ENCODE measurements around the gene REC8. TPM values are rescaled to one million over a fixed set of nuclear protein-coding genes. Genes with fewer than 3 reads are reported as not detected.

The REC8 gene
- total and polyA plus RNA-seq, 2 of the 13 experiments (the other 11 are each of a cell fraction or from before 2014, with no cell fraction given): 3.4 to 14.7 TPM

DNA sequence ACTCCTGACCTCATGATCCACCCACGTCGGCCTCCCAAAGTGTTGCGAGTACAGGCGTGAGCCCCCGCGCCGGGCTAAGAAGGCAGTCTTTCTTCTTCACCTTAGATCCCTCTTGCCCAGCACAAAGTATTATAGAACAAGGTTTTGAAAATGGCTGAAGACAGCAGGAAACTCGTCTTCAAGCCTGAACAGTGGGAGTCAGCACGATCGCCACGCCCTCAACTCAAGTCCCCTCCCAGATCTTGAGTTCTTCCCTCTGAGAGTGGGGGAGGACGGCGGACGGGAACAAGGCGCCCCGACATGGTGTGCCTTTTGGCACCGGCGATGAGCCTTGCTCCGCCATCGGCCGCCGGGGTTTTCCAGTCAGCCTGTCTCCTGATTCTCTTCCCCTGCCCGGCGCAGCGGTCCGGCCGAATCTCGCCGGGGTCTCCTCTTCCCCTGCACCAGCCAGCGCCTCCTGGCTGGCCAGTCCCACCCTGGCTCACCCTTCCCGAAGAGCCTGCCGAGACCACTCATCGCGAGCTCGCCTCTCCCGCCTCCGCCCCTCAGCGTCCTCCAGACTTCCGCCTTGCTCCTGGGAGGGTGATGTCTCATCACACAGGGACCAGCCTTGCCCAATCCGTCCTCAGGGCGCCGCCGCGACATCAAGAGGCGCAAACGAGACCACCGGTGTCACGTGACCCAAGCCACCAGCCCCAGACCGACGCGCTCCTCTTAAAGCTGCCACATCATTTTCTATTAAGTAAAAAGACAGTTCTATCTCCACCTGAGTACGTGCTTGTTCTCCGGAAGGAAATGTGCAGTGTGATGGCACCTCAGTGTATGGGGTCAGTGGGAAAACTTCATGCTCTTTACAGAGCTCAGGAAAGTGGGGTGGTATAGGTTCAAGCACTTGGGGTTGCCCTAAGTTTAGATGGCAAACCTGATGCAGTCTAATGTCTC, 41.3 kb downstream of the REC8 start, which contains the start of gene CHMP4A (continued):
- TF ChIP-seq ZNF260 (CRISPR knock-in tag; IDR thresholded peaks at IDR 0.05; ENCODE audit: borderline replicate concordance, low read depth): 0 out of 2 replicates have a peak, but pooled peaks have one; percentile 97
- no peak for TF ChIP-seq ZNF33A (CRISPR knock-in tag; IDR thresholded peaks at IDR 0.05; ENCODE audit: borderline replicate concordance)
- TF ChIP-seq MIER2 (CRISPR knock-in tag; IDR thresholded peaks at IDR 0.05): peak; percentile 75
- peak; percentile 93 for TF ChIP-seq ZNF224 (CRISPR knock-in tag; IDR thresholded peaks at IDR 0.05)
- TF ChIP-seq ZNF841 (CRISPR knock-in tag; IDR thresholded peaks at IDR 0.05; ENCODE audit: borderline replicate concordance): no peak
- TF ChIP-seq EHMT2 (IDR thresholded peaks at IDR 0.05; ENCODE audit: borderline replicate concordance, low read depth, low read length): no peak
- TF ChIP-seq ZNF879 (CRISPR knock-in tag; IDR thresholded peaks at IDR 0.05): no peak; the same call in 1 of the 2 replicates
- peak; percentile 71 for TF ChIP-seq ZNF615 (CRISPR knock-in tag; IDR thresholded peaks at IDR 0.05; ENCODE audit: borderline replicate concordance)
- TF ChIP-seq HDAC2 (CRISPR knock-in tag; IDR thresholded peaks at IDR 0.05): peak; percentile 97
- TF ChIP-seq, protein P1, sequence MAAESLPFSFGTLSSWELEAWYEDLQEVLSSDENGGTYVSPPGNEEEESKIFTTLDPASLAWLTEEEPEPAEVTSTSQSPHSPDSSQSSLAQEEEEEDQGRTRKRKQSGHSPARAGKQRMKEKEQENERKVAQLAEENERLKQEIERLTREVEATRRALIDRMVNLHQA (CRISPR knock-in tag; IDR thresholded peaks at IDR 0.05): 0 out of 2 replicates have a peak, but pooled peaks have one; percentile 49
- TF ChIP-seq ZNF607 (CRISPR knock-in tag; IDR thresholded peaks at IDR 0.05; ENCODE audit: borderline replicate concordance): peak; percentile 95
- TF ChIP-seq CCDC6 (CRISPR knock-in tag; IDR thresholded peaks at IDR 0.05): no peak
- no peak; the same call in 1 of the 2 replicates for TF ChIP-seq ZFP1 (CRISPR knock-in tag; IDR thresholded peaks at IDR 0.05)
- no peak for TF ChIP-seq ZNF672 (CRISPR knock-in tag; IDR thresholded peaks at IDR 0.05)
- TF ChIP-seq NR3C1 (CRISPR knock-in tag; IDR thresholded peaks at IDR 0.05): no peak
- no peak for TF ChIP-seq SNAI1 (CRISPR knock-in tag; IDR thresholded peaks at IDR 0.05; ENCODE audit: borderline replicate concordance)
- TF ChIP-seq, protein P2, sequence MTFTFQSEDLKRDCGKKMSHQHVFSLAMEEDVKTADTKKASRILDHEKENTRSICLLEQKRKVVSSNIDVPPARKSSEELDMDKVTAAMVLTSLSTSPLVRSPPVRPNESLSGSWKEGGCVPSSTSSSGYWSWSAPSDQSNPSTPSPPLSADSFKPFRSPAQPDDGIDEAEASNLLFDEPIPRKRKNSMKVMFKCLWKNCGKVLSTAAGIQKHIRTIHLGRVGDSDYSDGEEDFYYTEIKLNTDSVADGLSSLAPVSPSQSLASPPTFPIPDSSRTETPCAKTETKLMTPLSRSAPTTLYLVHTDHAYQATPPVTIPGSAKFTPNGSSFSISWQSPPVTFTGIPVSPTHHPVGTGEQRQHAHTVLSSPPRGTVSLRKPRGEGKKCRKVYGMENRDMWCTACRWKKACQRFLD (CRISPR knock-in tag; IDR thresholded peaks at IDR 0.05; ENCODE audit: borderline replicate concordance): peak; percentile 97
- TF ChIP-seq FOXA1 (IDR thresholded peaks at IDR 0.05): no peak
- peak; percentile 52; the same call in 1 of the 2 replicates for TF ChIP-seq FOXA1 (CRISPR knock-in tag; IDR thresholded peaks at IDR 0.05)
- peak; percentile 99 for TF ChIP-seq U2AF1 (optimal IDR thresholded peaks at IDR 0.05; ENCODE audit: low read depth, low read length)
- peak; percentile 99 for TF ChIP-seq ZNF546 (CRISPR knock-in tag; conservative IDR thresholded peaks at IDR 0.05)
- peak; percentile 98 for TF ChIP-seq ZNF766 (CRISPR knock-in tag; IDR thresholded peaks at IDR 0.05; ENCODE audit: borderline replicate concordance)
- TF ChIP-seq TP53 (CRISPR knock-in tag; conservative IDR thresholded peaks at IDR 0.05): peak; percentile 93; the same call in 1 of the 2 replicates
- peak; percentile 75; the same call in 1 of the 2 replicates for TF ChIP-seq SNAPC2 (CRISPR knock-in tag; IDR thresholded peaks at IDR 0.05)

Data from HepG2 (cell line).